Subcutaneous adipose tissue (tissue), 4 donors: Measurements from ENCODE around the gene ATP4A. TPM values are rescaled to one million over a fixed set of nuclear protein-coding genes. Genes with fewer than 3 reads are reported as not detected.

Source experiments
- CTCF ChIP-seq: fragments of 450-650 bp; IDR thresholded peaks from one replicate; pipeline ENCODE4 v1.5.1; 2016; ENCODE audit warnings: low read depth, mild to moderate bottlenecking, control low read depth, antibody characterized with exemption, moderate library complexity
- total RNA-seq, 4 donors: library from RNA; depleted of rRNA; stranded (reverse); fragments of >200 nt; gene quantifications; one replicate each; pipeline ENCODE4 v1.1.0, GENCODE V29; 2016

The ATP4A gene
- total RNA-seq, 4 donors from 2014 or later, result not detected

- TF ChIP-seq CTCF, result no peak
Measured at GRCh38 chr19:35517342-35517741, 46.1 kb downstream of the ATP4A start.

- TF ChIP-seq CTCF, result no peak
Measured at GRCh38 chr19:35516310-35516709, 47.1 kb downstream of the ATP4A start.

GRCh38 chr19:35514282-35514809, 49.1 kb downstream of the ATP4A start:
- no peak for TF ChIP-seq CTCF

- no peak for TF ChIP-seq CTCF
Measured at GRCh38 chr19:35513628-35514281, 49.7 kb downstream of the ATP4A start, which contains the start of gene DMKN. Gene DMKN (minus strand): TSS chr19:35513649. CDS start chr19:35513475, 174 bp downstream.

- no peak for TF ChIP-seq CTCF
Measured at GRCh38 chr19:35512831-35513627, 50.4 kb downstream of the ATP4A start.

- no peak for TF ChIP-seq CTCF
Measured at GRCh38 chr19:35511337-35511736, 52.1 kb downstream of the ATP4A start.

GRCh38 chr19:35510626-35510964, 52.9 kb downstream of the ATP4A start:
- no peak for TF ChIP-seq CTCF
